ENCODE measurements around the gene RGS21.

RGS21 gene

DNA sequence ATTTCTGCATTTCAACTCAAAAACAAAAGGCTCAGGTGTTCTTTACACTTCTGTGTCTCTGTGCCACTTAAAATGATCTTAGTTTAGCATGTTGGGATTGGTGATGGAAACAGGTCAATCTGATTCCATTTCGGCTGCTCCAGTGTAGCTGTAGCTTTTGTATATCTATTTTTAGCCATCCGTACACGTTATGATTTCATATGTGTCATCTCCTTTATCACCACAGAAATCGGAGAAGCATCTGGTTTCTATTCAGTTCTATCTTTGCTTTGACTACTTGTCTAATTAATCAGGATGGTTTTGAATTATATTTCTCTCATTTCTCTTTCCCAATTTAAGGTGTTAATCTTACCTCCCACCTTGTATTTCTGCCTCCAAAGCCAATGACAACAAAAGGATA lies 41.1 kb downstream of the RGS21 start:
- TF ChIP-seq POLR2AphosphoS5 (IDR thresholded peaks at IDR 0.05; ENCODE audit: low read depth) (no peak), GABPA (IDR thresholded peaks at IDR 0.05; ENCODE audit: low read depth) (no peak)
- Histone ChIP-seq H3K4me3 (replicated peaks; ENCODE audit: insufficient read depth, low read length) (no peak overlapping the region), H3K27ac (replicated peaks) (no peak overlapping the region), H3K27me3 (ENCODE audit: insufficient read depth, poor library complexity, severe bottlenecking) (no peaks in the 10 kb centered on the region)
- no peak for DNase-seq (ENCODE audit: low read depth in 1 of 2, low spot score in 1 of 2)

DNA sequence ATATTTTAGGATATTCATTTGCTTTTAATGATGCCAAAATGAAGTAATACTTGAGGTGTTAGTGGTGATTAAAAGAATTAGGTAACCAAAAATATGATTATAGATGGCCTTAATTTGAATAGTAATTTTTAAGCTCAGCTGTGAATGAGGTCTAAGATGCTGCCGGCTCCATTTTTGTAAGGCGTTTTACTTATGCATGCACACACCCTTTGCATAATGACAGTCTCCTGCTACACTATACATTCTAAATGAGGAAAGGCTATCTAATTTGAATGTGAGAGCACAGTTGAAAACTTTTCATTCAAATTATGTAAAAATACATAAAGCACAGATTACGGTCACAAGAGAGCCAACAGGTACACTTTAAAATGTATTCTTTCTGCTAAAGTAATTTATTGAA lies 41.6 kb downstream of the RGS21 start:
- Histone ChIP-seq H3K27ac (replicated peaks) (no peak overlapping the region), H3K27me3 (ENCODE audit: insufficient read depth, poor library complexity, severe bottlenecking) (no peaks in the 10 kb centered on the region), H3K4me3 (replicated peaks; ENCODE audit: insufficient read depth, low read length) (no peak overlapping the region)
- no peak for DNase-seq (ENCODE audit: low read depth in 1 of 2, low spot score in 1 of 2)
- TF ChIP-seq, protein P1, sequence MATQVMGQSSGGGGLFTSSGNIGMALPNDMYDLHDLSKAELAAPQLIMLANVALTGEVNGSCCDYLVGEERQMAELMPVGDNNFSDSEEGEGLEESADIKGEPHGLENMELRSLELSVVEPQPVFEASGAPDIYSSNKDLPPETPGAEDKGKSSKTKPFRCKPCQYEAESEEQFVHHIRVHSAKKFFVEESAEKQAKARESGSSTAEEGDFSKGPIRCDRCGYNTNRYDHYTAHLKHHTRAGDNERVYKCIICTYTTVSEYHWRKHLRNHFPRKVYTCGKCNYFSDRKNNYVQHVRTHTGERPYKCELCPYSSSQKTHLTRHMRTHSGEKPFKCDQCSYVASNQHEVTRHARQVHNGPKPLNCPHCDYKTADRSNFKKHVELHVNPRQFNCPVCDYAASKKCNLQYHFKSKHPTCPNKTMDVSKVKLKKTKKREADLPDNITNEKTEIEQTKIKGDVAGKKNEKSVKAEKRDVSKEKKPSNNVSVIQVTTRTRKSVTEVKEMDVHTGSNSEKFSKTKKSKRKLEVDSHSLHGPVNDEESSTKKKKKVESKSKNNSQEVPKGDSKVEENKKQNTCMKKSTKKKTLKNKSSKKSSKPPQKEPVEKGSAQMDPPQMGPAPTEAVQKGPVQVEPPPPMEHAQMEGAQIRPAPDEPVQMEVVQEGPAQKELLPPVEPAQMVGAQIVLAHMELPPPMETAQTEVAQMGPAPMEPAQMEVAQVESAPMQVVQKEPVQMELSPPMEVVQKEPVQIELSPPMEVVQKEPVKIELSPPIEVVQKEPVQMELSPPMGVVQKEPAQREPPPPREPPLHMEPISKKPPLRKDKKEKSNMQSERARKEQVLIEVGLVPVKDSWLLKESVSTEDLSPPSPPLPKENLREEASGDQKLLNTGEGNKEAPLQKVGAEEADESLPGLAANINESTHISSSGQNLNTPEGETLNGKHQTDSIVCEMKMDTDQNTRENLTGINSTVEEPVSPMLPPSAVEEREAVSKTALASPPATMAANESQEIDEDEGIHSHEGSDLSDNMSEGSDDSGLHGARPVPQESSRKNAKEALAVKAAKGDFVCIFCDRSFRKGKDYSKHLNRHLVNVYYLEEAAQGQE (IDR thresholded peaks at IDR 0.05; ENCODE audit: insufficient replicate concordance, low read depth): no peak
- TF ChIP-seq SPI1 (IDR thresholded peaks at IDR 0.05; ENCODE audit: borderline replicate concordance, low read depth): no peak
- no peak for TF ChIP-seq GABPA (IDR thresholded peaks at IDR 0.05; ENCODE audit: low read depth)

DNA sequence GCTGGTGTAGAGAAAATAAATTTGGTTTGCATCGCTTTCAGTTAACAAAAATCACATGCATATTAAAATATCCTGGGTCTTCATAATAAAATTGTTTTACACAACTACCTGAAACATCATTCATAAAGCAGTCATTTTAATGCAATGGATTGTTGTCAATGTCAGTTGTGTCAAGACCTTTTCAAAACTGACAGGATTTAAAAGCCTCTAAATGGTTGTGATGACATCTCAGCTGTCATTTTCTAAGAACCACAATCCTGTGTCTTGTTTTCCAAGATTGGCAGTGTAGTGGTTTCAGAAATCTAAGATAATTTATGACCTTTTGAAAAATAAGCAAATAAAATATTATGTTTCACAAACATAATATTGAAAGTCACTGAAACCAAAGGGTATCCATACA lies 42.0 kb downstream of the RGS21 start:
- no peak for DNase-seq (ENCODE audit: low read depth in 1 of 2, low spot score in 1 of 2)
- H3K27me3 ChIP-seq (ENCODE audit: insufficient read depth, poor library complexity, severe bottlenecking): no peaks in the 10 kb centered on the region
- TF ChIP-seq GABPA (IDR thresholded peaks at IDR 0.05; ENCODE audit: low read depth) (no peak), POLR2AphosphoS5 (IDR thresholded peaks at IDR 0.05; ENCODE audit: low read depth) (no peak), SPI1 (IDR thresholded peaks at IDR 0.05; ENCODE audit: borderline replicate concordance, low read depth) (no peak)
- TF ChIP-seq, protein P1 (IDR thresholded peaks at IDR 0.05; ENCODE audit: insufficient replicate concordance, low read depth): no peak
- TF ChIP-seq, protein P2, sequence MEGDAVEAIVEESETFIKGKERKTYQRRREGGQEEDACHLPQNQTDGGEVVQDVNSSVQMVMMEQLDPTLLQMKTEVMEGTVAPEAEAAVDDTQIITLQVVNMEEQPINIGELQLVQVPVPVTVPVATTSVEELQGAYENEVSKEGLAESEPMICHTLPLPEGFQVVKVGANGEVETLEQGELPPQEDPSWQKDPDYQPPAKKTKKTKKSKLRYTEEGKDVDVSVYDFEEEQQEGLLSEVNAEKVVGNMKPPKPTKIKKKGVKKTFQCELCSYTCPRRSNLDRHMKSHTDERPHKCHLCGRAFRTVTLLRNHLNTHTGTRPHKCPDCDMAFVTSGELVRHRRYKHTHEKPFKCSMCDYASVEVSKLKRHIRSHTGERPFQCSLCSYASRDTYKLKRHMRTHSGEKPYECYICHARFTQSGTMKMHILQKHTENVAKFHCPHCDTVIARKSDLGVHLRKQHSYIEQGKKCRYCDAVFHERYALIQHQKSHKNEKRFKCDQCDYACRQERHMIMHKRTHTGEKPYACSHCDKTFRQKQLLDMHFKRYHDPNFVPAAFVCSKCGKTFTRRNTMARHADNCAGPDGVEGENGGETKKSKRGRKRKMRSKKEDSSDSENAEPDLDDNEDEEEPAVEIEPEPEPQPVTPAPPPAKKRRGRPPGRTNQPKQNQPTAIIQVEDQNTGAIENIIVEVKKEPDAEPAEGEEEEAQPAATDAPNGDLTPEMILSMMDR (IDR thresholded peaks at IDR 0.05; ENCODE audit: insufficient read depth, low read length): no peak
- no peak overlapping the region for H3K4me3 ChIP-seq (replicated peaks; ENCODE audit: insufficient read depth, low read length)
- no peak overlapping the region for H3K27ac ChIP-seq (replicated peaks)

DNA sequence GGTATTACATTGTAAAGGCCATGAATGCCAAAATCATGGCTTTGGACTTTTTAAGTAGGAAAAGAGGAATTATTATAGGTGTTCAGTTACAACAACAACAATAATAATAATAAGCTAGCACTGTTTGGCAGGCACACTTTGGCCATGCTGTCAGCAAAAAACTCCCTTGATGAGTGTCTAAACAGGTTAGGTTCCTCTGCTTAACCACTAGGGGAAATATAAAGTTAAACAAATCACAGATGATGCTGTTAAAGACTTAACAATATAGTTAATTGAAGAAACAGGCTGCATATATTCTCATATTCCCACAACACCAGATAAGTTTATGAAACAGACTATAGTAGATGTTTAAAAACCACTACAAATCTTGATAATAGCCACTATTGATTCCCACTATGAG lies 46.4 kb downstream of the RGS21 start:
- Histone ChIP-seq H3K4me3 (replicated peaks; ENCODE audit: insufficient read depth, low read length) (no peak overlapping the region), H3K27me3 (ENCODE audit: insufficient read depth, poor library complexity, severe bottlenecking) (no peaks in the 10 kb centered on the region), H3K27ac (replicated peaks) (no peak overlapping the region)
- no peak for TF ChIP-seq POLR2AphosphoS5 (IDR thresholded peaks at IDR 0.05; ENCODE audit: low read depth)
- no peak for TF ChIP-seq SPI1 (IDR thresholded peaks at IDR 0.05; ENCODE audit: borderline replicate concordance, low read depth)
- TF ChIP-seq, protein P1 (IDR thresholded peaks at IDR 0.05; ENCODE audit: insufficient replicate concordance, low read depth): no peak
- no peak for TF ChIP-seq GABPA (IDR thresholded peaks at IDR 0.05; ENCODE audit: low read depth)
- TF ChIP-seq, protein P2 (IDR thresholded peaks at IDR 0.05; ENCODE audit: insufficient read depth, low read length): no peak
- no peak for DNase-seq (ENCODE audit: low read depth in 1 of 2, low spot score in 1 of 2)

All from HL-60 (cell line).